CD4-positive, alpha-beta T cell treated with Interleukin-6 at 100 ng/mL for 8 hours (primary cell): Measurements from ENCODE around the gene CD70.
"Not testable (repeated sequence)": the region's sequence is repeated elsewhere in the genome, so short reads cannot be mapped to it uniquely, and the experiment has no call there.

Source experiments
- DNase-seq: peaks from one replicate; pipeline ENCODE4 v3.0.0-alpha.2; 2020; ENCODE audit warnings: mixed read lengths, low spot score

The CD70 gene

DNA sequence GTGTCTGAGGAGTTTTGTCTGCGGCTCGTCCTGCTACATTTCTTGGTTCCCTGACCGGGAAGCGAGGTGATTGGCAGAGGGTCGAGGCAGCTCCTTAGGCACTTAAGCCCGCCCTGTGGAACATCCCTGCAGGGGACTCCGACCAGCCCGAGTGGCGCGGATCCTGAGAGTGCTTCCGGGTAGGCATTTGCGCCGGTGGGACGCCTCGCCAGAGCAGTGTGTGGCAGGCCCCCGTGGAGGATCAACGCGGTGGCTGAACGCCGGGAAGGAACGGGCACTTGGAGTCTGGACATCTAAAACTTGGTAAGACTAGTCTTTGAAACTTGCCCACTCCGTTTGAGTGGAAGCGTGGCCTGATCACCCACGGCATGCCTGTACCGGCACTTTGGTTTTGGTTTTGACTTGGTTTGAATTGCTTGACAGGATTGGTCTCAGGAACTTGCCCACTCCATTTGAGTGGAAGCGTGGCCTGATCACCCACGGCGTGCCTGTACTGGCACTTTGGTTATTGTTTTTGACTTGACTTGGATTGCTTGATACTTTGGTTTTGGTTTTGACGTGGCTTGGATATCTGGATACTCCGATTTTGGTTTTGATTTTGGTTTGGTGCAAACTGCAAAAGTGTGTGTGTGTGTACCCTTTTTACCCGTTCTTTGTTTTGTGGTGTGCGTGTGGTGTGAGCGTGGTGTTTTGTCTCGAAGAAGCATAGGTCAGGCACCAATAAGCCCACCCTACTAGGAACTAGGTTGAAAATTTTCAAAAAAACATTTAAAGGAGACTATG, 6.7 kb upstream of the CD70 start:
- not testable (repeated sequence) for DNase-seq

DNA sequence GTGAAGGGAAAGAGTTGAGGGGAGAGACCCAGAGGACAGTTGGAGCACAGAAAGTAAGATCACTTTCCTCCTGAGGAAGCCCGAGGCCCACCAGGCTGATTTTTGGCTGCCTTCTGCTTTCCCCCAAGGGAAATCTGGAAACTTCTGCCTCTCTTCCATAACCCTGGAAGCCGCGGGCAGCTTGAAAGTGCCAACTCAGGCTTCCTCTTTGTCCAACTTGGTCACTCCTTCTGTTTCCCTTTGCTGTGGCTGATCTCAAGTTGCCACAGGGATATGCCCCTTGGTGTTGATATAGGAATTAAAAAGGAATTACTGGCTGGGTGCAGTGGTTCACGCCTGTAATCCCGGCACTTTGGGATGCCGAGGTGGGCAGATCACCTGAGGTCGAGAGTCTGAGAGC, 5.7 kb upstream of the CD70 start:
- DNase-seq: no peak

GRCh38 chr19:6593651-6594416, 2.9 kb upstream of the CD70 start:
- DNase-seq: no peak

DNA sequence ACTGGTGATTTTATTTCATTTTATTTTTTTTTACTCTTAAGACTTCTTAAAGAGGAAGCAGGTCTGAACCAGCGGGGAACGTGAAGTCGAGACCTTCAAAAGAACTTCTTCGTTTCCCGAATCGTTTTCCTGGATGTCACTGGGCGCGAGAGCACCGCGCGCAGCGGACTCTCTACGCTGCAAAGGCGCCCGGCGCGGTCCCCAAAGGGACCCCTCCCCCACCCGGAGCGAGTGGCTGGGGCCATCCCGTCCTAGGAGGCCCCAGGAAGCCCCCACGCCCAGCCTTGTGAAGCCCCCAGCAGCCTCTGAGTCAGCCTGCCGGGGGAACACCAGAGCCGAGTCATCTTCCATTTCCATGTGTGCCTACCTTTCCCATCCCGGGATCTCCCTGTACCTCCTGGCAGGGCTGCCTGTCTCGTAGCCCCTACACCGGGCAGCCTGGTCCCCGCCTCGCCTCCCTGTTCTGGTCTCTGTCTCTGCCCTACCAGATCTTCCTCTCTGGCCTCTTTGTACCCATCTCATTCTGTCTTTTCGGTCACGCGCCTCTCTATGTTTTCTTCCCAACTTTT, 608 bp downstream of the CD70 start:
- no peak for DNase-seq

GRCh38 chr19:6589711-6590257, 1.2 kb downstream of the CD70 start:
- no peak for DNase-seq

DNA sequence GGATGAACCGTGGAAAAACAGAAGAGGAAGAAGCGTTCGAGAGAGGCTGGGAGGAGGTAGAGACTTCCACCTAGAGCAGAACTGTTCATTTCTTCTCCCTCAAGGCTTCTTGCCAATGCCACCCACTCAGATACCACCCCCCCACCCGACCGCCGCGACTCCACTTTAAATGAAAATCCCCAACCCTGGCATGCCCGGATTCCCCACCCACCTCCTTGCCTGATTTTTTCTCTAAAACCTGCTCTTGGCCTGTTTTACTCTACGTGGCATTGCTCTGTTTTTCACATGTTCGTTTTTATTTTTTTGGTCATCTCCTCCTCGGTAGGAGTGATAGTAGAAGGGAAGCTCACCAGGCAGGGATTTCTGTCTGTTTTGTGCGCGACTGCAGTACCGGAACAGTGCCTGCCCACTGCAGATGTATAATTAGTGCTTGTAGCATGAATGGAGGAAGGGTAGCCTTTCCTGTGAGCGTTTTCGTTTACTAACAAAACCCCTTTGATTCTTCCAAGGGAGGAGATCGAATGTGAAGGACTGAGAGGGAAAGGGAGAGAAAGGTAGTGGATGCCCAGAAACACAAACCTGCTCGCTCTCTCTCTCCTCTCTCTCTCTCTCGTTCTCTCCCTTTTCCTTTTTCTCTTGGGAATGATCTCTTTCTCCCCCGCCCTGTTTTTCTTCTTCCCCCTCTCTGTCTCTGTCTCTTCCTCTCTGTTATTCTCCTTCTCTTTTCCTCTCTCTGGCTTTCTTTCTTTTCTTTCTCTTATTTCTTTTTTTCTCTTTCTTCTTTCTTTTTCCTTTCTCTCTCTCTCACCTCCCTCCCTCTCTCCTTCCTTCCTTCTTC, 2.2 kb downstream of the CD70 start:
- DNase-seq: no peak

GRCh38 chr19:6587998-6588507, 2.9 kb downstream of the CD70 start:
- no peak for DNase-seq

DNA sequence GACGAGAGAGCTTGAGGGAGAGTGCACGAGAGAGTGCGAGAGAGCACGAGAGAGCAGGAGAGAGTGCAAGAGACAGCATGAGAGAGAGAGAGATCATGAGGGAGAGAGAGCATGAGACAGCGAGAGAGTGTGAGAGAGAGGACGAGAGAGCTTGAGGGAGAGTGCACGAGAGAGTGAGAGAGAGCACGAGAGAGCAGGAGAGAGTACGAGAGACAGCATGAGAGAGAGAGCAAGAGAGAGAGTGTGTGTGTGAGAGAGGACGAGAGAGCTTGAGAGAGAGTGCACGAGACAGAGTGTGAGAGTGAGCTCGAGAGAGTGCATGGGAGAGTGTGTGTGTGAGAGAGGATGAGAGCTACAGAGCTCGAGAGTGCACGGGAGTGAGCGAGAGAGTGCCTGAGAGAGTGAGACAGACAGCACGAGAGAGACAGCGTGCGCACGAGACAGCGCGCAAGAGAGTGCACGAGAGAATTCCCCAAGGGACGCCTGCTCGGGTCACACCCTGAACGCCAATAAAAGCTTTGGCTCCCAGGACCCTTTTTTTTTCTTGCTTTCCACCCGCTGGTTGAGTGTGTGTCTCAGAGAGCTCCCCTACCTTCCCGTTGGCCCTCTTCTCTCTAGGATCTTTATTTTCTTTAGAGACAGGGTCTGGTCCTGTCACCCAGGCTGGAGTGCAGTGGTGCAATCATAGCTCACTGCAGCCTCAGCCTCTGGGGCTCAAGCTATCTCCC, 3.7 kb downstream of the CD70 start:
- no peak for DNase-seq

GRCh38 chr19:6586726-6587092, 4.2 kb downstream of the CD70 start:
- no peak for DNase-seq

DNA sequence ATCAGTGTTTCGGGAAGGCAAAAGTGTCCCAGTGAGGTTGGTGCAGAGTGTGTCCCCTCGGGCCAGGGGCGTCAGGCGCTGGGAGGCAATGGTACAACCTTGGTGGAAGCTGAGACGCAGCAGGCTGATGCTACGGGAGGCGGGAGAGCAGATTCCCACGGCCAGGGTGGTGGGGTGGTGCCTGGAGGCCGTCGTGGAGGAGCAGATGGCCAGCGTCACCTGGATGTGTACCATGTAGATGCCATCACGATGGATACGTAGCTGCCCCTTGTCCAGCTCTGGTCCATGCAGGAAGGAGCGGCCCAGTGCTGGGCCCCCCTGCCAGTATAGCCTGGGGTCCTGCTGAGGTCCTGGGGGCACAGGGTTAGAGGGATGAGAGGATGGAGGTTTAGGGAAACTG, 4.9 kb downstream of the CD70 start:
- no peak for DNase-seq

DNA sequence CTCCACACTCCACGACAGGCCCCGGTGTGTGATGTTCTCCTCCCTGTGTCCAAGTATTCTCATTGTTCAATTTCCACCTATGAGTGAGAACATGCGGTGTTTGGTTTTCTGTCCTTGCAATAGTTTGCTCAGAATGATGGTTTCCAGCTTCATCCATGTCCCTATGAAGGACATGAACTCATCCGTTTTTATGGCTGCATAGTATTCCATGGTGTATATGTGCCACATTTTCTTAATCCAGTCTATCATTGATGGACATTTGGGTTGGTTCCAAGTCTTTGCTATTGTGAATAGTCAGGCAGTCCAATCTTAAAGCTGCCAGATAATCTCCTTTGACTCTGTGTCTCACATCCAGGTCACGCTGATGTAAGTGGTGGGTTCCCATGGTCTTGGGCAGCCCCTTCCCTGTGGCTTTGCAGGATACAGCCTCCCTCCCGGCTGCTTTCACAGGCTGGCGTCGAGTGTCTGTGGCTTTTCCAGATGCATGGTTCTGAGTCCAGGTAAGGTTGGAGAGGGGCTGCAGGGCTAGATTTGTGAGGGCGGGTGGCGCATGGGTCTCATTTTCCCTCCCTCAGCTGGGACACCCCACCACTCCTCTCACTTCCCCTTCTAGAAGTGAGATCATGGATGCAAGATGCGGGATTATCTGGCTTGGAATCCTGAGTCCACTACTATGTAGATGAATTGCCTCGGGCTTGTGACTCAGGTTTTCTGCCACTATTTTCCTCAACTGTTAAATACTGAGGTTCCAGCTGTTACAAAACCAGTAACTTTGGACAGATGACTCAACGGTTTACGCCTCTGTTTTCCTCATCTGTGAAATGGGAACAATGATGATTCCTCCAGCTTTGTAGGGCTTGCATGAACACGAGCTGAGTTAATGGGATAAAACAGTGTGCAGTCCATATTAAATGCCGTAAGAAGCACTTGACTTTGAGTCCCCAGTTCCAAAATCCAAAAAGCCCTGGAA, 8.2 kb downstream of the CD70 start:
- DNase-seq: not testable (repeated sequence)

DNA sequence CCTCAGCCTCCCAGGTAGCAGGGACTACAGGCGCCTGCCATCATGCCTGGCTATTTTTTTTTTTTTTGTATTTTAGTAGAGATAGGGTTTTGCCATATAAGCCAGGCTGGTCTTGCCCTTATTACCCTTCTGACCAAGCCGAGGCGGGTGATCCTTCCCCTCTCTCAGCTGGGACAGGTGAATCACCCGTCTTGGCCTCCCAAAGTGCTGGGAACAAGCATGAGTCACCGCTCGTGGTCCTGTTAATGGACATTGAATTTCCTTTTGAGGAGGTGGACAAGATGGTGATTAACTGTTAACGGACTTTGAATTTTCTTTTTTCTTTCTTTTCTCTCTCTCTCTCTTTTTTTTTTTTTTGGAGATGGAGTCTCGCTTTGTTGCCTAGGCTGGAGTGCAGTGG, 10.6 kb downstream of the CD70 start:
- no peak for DNase-seq

DNA sequence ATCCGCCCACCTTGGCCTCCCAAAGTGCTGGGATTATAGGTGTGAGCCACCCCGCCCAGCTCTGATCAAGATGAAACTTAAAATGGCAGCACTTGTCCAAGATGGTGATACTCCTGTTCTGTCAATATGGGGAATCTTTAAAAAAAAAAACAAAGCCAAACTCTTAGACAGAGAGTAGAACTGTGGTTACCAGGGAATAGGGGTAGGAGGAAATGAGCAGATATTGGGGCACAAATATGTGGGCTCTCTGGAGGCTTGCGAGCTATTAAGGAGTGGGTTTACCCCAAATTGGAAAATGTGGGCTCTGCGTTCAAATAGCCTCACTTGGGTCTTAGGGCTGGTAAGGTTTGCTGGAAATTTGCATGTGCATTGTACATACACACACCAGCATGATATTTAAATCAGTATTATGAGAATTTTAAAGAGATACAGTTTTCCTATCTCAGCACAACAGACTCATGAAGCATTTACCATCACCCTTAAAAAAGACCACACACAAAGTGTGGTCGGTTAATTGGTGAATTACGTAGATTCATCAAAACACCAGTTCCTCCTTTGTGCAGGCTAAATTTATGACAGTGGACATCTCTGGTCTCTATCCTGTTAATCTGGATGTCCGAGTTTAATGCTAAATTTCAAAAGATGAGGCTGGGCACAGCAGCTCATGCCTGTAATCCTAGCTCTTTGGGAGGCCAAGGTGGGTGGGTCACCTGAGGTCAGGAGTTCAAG, 11.3 kb downstream of the CD70 start:
- DNase-seq: no peak

DNA sequence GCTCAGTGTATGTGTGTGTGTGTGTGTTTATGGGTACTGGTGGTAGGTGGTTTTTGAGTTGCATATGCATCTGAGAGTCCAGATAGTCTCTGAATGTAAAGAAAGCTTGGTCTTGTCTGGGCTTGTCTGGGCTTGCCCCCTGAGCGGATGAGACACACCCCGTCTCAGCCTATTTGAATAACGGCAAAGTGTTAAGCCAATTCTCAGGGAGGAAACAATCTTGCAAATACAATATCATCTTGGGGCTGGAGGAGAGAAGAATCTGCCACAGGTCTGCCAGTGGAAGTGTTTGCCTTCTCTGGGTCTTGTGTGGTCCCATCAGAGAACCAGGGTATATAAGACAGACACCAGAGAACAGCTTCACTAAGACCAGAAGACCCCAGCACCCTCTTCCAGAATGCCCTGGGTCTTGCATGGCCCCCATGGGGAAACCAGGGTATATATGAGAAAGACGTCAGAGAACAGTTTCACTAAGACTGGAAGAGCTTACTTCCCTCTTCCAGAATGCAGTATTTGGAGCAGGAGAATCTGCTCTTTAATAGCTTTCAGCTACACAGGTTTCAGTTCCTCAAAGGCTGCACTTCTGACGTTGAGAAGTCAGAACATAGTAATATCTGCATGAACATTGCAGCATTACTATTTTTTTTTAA, 13.3 kb downstream of the CD70 start:
- no peak for DNase-seq

DNA sequence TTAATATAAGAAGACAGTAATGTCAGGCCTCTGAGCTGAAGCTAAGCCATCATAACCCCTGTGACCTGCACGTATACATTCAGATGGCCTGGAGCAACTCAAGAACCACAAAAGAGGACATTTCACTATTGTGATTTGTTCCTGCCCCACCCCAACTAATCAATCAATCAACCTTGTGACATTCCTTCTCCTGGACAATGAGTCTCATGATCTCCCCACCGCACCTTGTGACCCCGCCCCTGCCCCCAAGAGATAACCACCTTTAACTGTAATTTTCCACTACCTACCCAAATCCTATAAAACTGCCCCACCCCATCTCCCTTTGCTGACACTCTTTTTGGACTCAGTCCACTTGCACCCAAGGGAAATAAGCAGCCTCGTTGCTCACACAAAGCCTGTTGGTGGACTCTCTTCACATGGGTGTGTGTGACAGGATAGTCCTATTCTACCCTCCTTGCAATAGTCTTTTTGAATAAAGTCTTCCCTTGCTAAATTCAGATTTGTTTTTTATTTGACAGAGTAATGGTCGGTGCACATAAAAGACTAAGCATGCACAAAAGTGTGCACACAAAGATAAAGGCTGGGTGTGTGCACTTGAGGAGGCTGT, 14.0 kb downstream of the CD70 start:
- DNase-seq: no peak

- DNase-seq: no peak
These were observed 17.6 kb downstream of the CD70 start for GRCh38 chr19:6573350-6573749.

DNA sequence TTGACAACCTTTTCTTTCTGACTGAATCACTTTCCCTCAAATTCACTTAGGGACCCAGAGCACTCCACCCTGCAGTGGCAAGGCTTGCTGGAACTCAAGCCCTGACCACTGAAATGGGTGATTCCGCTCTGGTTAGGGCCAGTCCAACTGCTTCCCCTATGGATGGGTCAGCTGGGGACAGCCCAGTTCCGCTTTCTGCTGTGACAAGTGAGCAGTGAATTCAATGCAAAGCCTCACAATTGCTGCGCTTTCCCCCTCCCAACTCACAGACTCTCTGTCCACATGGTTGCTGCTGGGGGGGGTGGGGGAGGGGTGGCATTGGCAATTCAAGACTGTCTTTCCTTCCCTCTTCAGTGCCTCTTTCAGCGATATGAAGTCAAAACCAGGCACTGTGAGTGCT, 18.7 kb downstream of the CD70 start:
- no peak for DNase-seq

GRCh38 chr19:6571167-6571566, 19.8 kb downstream of the CD70 start:
- DNase-seq: no peak
